Glutamatergic neuron (in vitro differentiated cells): ENCODE results near the gene SLC6A15. TPM values are rescaled to one million over a fixed set of nuclear protein-coding genes. Genes with fewer than 3 reads are reported as not detected.

Source experiments
- DNase-seq: peaks from one replicate; pipeline ENCODE4 v3.0.0; 2022
- H3K27ac Mint-ChIP-seq: one replicate; pipeline ENCODE4 v1.8.0; 2020; ENCODE audit warnings: mild to moderate bottlenecking, mixed read lengths, inconsistent platforms; ENCODE audit not compliant: unreplicated experiment
- H3K27me3 Mint-ChIP-seq: one replicate; pipeline ENCODE4 v1.8.0; 2020; ENCODE audit warnings: mild to moderate bottlenecking, moderate library complexity, mixed read lengths, inconsistent platforms; ENCODE audit not compliant: unreplicated experiment
- H3K36me3 Mint-ChIP-seq: one replicate; pipeline ENCODE4 v1.8.0; 2020; ENCODE audit warnings: mild to moderate bottlenecking, mixed read lengths, inconsistent platforms; ENCODE audit not compliant: unreplicated experiment
- H3K4me1 Mint-ChIP-seq: one replicate; pipeline ENCODE4 v1.8.0; 2020; ENCODE audit warnings: mild to moderate bottlenecking, low read depth, mixed read lengths, inconsistent platforms; ENCODE audit not compliant: unreplicated experiment
- H3K4me3 Mint-ChIP-seq: one replicate; pipeline ENCODE4 v1.8.0; 2020; ENCODE audit warnings: mild to moderate bottlenecking, mixed read lengths, inconsistent platforms; ENCODE audit not compliant: unreplicated experiment
- H3K9me3 Mint-ChIP-seq: one replicate; pipeline ENCODE4 v1.8.0; 2020; ENCODE audit warnings: mild to moderate bottlenecking, moderate library complexity, mixed read lengths, inconsistent platforms; ENCODE audit not compliant: unreplicated experiment
- CTCF ChIP-seq: fragments of 200-600 bp; sonication (generic); IDR thresholded peaks from one replicate; pipeline ENCODE4 v1.5.0; 2021; ENCODE audit not compliant: partially characterized antibody, unreplicated experiment
- long read RNA-seq: library from polyadenylated mRNA; unstranded; transcript quantifications from one replicate; pipeline ENCODE4 v2.0.0, GENCODE V29; 2020; ENCODE audit not compliant: unreplicated experiment
- total RNA-seq: library from RNA; stranded (reverse); fragmentation: NEBNext Ultra II Directional; extraction: Animal tissue kit (Norgen Biotek cat#: 25700); gene quantifications from one replicate; pipeline ENCODE4 v1.2.1, GENCODE V29; 2021; ENCODE audit not compliant: unreplicated experiment

Gene SLC6A15
- 123 TPM for total RNA-seq
- long read RNA-seq, full-length matches to known transcripts = 14 of 34 reads
- long read RNA-seq, partial matches to known transcripts = 11 of 34 reads
- long read RNA-seq, other reads (novel, unspliced or antisense) = 9 of 34 reads

GRCh38 chr12:84912198-84913128 is at the start of gene SLC6A15:
Gene SLC6A15 (minus strand): TSS chr12:84912799. CDS start chr12:84892120, 20,679 bp downstream.
- Mint-ChIP-seq H3K27me3 (peaks cover 7% of the 10 kb centered on the region), H3K9me3 (peaks cover 15% of the 10 kb centered on the region), H3K36me3 (no peaks in the 10 kb centered on the region), H3K4me1 (peaks cover 2% of the 10 kb centered on the region), H3K4me3 (peak within 1 kb of the TSS; percentile 97), H3K27ac (peak within 1 kb of the TSS; percentile 98)
- TF ChIP-seq CTCF = peak; percentile 92
- DNase-seq = peak; percentile 93

GRCh38 chr12:84960918-84961317 is 48.3 kb upstream of the SLC6A15 start:
- Mint-ChIP-seq H3K9me3 (no peaks in the 10 kb centered on the region), H3K4me3 (no peak overlapping the region), H3K4me1 (peaks cover 31% of the 10 kb centered on the region), H3K27ac (no peak overlapping the region), H3K36me3 (no peaks in the 10 kb centered on the region), H3K27me3 (no peaks in the 10 kb centered on the region)
- no peak for TF ChIP-seq CTCF
- DNase-seq = no peak

- Mint-ChIP-seq H3K9me3 (no peaks in the 10 kb centered on the region), H3K4me1 (no peaks in the 10 kb centered on the region), H3K4me3 (no peak overlapping the region), H3K27me3 (no peaks in the 10 kb centered on the region), H3K27ac (no peak overlapping the region), H3K36me3 (no peaks in the 10 kb centered on the region)
- no peak for TF ChIP-seq CTCF
- DNase-seq = no peak
These were observed 42.7 kb upstream of the SLC6A15 start for GRCh38 chr12:84955298-84955697.

GRCh38 chr12:84954415-84954814 is 41.8 kb upstream of the SLC6A15 start:
- no peaks in the 10 kb centered on the region for H3K4me1 Mint-ChIP-seq
- H3K4me3 Mint-ChIP-seq = no peak overlapping the region
- no peaks in the 10 kb centered on the region for H3K27me3 Mint-ChIP-seq
- H3K27ac Mint-ChIP-seq = no peak overlapping the region
- DNase-seq = no peak
- no peaks in the 10 kb centered on the region for H3K9me3 Mint-ChIP-seq
- no peak for TF ChIP-seq CTCF
- no peaks in the 10 kb centered on the region for H3K36me3 Mint-ChIP-seq
